ENCODE measurements around the gene LTBP1. TPM values are rescaled to one million over a fixed set of nuclear protein-coding genes. Genes with fewer than 3 reads are reported as not detected.

The LTBP1 gene, protein sequence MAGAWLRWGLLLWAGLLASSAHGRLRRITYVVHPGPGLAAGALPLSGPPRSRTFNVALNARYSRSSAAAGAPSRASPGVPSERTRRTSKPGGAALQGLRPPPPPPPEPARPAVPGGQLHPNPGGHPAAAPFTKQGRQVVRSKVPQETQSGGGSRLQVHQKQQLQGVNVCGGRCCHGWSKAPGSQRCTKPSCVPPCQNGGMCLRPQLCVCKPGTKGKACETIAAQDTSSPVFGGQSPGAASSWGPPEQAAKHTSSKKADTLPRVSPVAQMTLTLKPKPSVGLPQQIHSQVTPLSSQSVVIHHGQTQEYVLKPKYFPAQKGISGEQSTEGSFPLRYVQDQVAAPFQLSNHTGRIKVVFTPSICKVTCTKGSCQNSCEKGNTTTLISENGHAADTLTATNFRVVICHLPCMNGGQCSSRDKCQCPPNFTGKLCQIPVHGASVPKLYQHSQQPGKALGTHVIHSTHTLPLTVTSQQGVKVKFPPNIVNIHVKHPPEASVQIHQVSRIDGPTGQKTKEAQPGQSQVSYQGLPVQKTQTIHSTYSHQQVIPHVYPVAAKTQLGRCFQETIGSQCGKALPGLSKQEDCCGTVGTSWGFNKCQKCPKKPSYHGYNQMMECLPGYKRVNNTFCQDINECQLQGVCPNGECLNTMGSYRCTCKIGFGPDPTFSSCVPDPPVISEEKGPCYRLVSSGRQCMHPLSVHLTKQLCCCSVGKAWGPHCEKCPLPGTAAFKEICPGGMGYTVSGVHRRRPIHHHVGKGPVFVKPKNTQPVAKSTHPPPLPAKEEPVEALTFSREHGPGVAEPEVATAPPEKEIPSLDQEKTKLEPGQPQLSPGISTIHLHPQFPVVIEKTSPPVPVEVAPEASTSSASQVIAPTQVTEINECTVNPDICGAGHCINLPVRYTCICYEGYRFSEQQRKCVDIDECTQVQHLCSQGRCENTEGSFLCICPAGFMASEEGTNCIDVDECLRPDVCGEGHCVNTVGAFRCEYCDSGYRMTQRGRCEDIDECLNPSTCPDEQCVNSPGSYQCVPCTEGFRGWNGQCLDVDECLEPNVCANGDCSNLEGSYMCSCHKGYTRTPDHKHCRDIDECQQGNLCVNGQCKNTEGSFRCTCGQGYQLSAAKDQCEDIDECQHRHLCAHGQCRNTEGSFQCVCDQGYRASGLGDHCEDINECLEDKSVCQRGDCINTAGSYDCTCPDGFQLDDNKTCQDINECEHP (N-terminal part only)
- total RNA-seq (2016; rRNA removed; fragmentation: Illumina TruSeq; extraction: Trizol), result 0.22 and 0.34 TPM in 2 replicates
- 0.26 TPM in 1 of 2 replicates, not detected in the other for total RNA-seq (2016; cell fraction: cytosol; rRNA removed; fragmentation: Illumina TruSeq; extraction: Trizol; ENCODE audit: low read depth)
- total RNA-seq (2016; cell fraction: insoluble cytoplasmic fraction; rRNA removed; fragmentation: Illumina TruSeq; extraction: Trizol), result 0.18 and 0.39 TPM in 2 replicates
- 0.03 and 0.10 TPM in 2 replicates for total RNA-seq (2016; cell fraction: membrane; rRNA removed; fragmentation: Illumina TruSeq; extraction: Trizol)
- 0.37 and 0.38 TPM in 2 replicates for total RNA-seq (2016; cell fraction: nucleus; rRNA removed; fragmentation: Illumina TruSeq; extraction: Trizol)
- polyA plus RNA-seq (2011; rRNA removed), result 0.12 and 0.16 TPM in 2 replicates
- polyA plus RNA-seq (2011; cell fraction: cytosol; rRNA removed), result 0.15 and 0.21 TPM in 2 replicates
- polyA plus RNA-seq (2011; cell fraction: nucleus; rRNA removed), result 0.14 and 0.19 TPM in 2 replicates
- polyA plus RNA-seq (2012), result 0.04 and 0.27 TPM in 2 replicates
- 0.03 TPM in 1 of 2 replicates, not detected in the other for polyA plus RNA-seq (2016; cell fraction: cytosol; fragmentation: Illumina TruSeq; extraction: Trizol; ENCODE audit: low read depth)
- 0.22 and 0.27 TPM in 2 replicates for polyA plus RNA-seq (2016; cell fraction: insoluble cytoplasmic fraction; fragmentation: Illumina TruSeq; extraction: Trizol; ENCODE audit: low read depth)
- polyA plus RNA-seq (2016; cell fraction: membrane; fragmentation: Illumina TruSeq; extraction: Trizol; ENCODE audit: low read depth), result not detected in 2 replicates
- polyA plus RNA-seq (2016; cell fraction: nucleus; fragmentation: Illumina TruSeq; extraction: Trizol; ENCODE audit: insufficient read depth, low read depth), result 0.26 and 0.40 TPM in 2 replicates
- polyA minus RNA-seq (2011; rRNA and poly(A)+ RNA removed; ENCODE audit: low replicate concordance), result 0.23 and 0.28 TPM in 2 replicates
- polyA minus RNA-seq (2011; cell fraction: cytosol; rRNA and poly(A)+ RNA removed), result 0.30 TPM in 1 of 2 replicates, not detected in the other
- 0.75 and 1.0 TPM in 2 replicates for polyA minus RNA-seq (2011; cell fraction: nucleus; rRNA and poly(A)+ RNA removed)
- Bru-seq, nascent RNA, result percentile 16 among the genes with signal in this experiment
- BruChase-seq, experiment 1, labeled RNA remaining after a 6-hour chase, result percentile 12 among the genes with signal in this experiment
- BruChase-seq, experiment 2, labeled RNA remaining after a 2-hour chase, result percentile 14 among the genes with signal in this experiment
- long read RNA-seq, experiment 1, result 0 reads
- long read RNA-seq, experiment 2, result 0 reads

DNA sequence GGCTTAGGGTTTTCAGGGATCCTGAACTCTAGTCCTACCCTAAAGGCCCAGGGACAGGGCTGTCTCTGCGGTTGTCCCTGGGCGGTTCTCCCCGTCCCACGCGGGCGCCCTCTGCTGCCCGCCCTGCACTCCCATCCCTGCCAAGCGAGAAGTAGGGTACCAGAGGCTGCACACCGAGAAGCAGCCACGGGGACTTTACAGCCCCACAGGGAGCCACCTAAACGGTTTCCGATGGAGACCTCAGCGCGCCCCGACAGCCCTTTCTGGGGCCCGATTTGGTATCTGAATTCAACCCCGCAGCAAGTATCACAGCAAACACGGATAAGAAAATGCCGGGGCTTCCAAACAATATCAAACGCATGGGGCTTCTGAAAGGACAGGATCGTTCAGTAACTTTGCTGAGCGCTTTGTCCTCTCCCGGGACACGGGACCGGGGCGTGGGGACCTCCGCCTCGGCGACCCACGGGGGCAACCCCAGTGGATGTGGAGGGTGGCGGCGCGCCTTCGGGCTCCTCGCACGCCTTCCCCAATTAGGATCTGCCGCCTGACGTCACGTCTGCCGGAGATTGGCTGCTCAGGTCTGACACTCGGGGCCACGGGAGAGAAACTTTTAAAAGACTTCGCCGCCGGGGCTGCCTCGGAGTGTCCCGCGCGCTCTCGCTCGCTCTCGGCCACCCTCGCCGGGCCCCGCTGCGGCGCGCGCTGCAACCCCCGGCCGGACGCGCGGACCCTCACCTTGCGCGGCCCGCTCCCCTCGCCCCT, at the start of gene LTBP1:
Gene LTBP1 (plus strand): TSS at position 640 of the 762 bp plus-strand sequence. CDS start 372 bp downstream, outside the sequence.
- Histone ChIP-seq H4K20me1 (ENCODE audit: insufficient read depth, low read length) (no peaks in the 10 kb centered on the region), H3K9ac (ENCODE audit: insufficient read depth, low read depth, low read length) (no peak within 1 kb of the TSS), H2AFZ (ENCODE audit: low read length) (no peak within 1 kb of the TSS), H3K27me3 (ENCODE audit: control insufficient read depth in 1 of 2, insufficient read depth in 2 of 2, low read length in 2 of 2) (peaks cover 6 to 35% of the 10 kb centered on the region in 2 experiments; a peak in 4 of 5 replicates), H3K27ac (ENCODE audit: extremely low read length, insufficient read depth, low read length) (no peak within 1 kb of the TSS), H3K79me2 (ENCODE audit: insufficient read depth, low read length) (no peaks in the 10 kb centered on the region), H3K4me2 (ENCODE audit: low read depth, low read length) (peak within 1 kb of the TSS; percentile 90), H3K36me3 (replicated peaks in 1 of 2; ENCODE audit: control insufficient read depth in 1 of 2, insufficient read depth in 2 of 2, low read length in 2 of 2) (no peaks in the 10 kb centered on the region), H3K9me3 (ENCODE audit: low read length) (no peaks in the 10 kb centered on the region), H3K4me1 (ENCODE audit: insufficient read depth, low read length) (no peaks in the 10 kb centered on the region), H3K4me3 (replicated peaks in 1 of 3; ENCODE audit: insufficient read depth in 1 of 3, low read depth in 2 of 3, low read length in 3 of 3) (peak within 1 kb of the TSS; percentile 27 to 72 (median 54))
- CTCF ChIA-PET (ENCODE audit: low intra/inter-chr PET ratio, low total read pairs), result interaction anchor here (3.6 kb wide), 1 partner anchor 174 kb away, joined by 27 read pairs; no protein-coding TSS in a partner anchor
- in situ Hi-C loops (cut with HindIII; ENCODE audit: extremely low pct_ligation_motif_present, low pct_unique_long_range_greater_than_20kb) (loop anchor here (5.0 to 10.0 kb wide), 2 partner anchors 174 to 392 kb away; no protein-coding TSS in a partner anchor), intact Hi-C loops (cut with micrococcal nuclease; ENCODE audit: unreplicated experiment) (loop anchor here (1.0 to 5.0 kb wide), 4 partner anchors 174 to 636 kb away; no protein-coding TSS in a partner anchor)
- FAIRE-seq (peak; percentile 4), ATAC-seq (peak; percentile 96), DNase-seq (ENCODE audit: low spot score) (peak; percentile 42)
- WGBS (ENCODE audit: low lambda C conversion rate), result 7% methylated on average over 47 of the region's 68 CpGs
- BruUV-seq (replicated peaks), result no TSS peak
- POLR2A ChIA-PET, result no interaction called here
- TF ChIP-seq HOXA9 (CRISPR knock-in tag; IDR thresholded peaks at IDR 0.05; ENCODE audit: borderline replicate concordance) (no peak), ZZZ3 (CRISPR knock-in tag; IDR thresholded peaks at IDR 0.05; ENCODE audit: borderline replicate concordance) (no peak), SIX1 (CRISPR knock-in tag; IDR thresholded peaks at IDR 0.05; ENCODE audit: borderline replicate concordance) (no peak), MED13 (CRISPR knock-in tag; IDR thresholded peaks at IDR 0.05) (no peak)
- TF ChIP-seq, protein P1, sequence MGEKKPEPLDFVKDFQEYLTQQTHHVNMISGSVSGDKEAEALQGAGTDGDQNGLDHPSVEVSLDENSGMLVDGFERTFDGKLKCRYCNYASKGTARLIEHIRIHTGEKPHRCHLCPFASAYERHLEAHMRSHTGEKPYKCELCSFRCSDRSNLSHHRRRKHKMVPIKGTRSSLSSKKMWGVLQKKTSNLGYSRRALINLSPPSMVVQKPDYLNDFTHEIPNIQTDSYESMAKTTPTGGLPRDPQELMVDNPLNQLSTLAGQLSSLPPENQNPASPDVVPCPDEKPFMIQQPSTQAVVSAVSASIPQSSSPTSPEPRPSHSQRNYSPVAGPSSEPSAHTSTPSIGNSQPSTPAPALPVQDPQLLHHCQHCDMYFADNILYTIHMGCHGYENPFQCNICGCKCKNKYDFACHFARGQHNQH (CRISPR knock-in tag; IDR thresholded peaks at IDR 0.05), result no peak
- TF ChIP-seq, protein P2, sequence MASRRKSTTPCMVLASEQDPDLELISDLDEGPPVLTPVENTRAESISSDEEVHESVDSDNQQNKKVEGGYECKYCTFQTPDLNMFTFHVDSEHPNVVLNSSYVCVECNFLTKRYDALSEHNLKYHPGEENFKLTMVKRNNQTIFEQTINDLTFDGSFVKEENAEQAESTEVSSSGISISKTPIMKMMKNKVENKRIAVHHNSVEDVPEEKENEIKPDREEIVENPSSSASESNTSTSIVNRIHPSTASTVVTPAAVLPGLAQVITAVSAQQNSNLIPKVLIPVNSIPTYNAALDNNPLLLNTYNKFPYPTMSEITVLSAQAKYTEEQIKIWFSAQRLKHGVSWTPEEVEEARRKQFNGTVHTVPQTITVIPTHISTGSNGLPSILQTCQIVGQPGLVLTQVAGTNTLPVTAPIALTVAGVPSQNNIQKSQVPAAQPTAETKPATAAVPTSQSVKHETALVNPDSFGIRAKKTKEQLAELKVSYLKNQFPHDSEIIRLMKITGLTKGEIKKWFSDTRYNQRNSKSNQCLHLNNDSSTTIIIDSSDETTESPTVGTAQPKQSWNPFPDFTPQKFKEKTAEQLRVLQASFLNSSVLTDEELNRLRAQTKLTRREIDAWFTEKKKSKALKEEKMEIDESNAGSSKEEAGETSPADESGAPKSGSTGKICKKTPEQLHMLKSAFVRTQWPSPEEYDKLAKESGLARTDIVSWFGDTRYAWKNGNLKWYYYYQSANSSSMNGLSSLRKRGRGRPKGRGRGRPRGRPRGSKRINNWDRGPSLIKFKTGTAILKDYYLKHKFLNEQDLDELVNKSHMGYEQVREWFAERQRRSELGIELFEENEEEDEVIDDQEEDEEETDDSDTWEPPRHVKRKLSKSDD (CRISPR knock-in tag; IDR thresholded peaks at IDR 0.05; ENCODE audit: low read depth), result no peak
- TF ChIP-seq, protein P3, sequence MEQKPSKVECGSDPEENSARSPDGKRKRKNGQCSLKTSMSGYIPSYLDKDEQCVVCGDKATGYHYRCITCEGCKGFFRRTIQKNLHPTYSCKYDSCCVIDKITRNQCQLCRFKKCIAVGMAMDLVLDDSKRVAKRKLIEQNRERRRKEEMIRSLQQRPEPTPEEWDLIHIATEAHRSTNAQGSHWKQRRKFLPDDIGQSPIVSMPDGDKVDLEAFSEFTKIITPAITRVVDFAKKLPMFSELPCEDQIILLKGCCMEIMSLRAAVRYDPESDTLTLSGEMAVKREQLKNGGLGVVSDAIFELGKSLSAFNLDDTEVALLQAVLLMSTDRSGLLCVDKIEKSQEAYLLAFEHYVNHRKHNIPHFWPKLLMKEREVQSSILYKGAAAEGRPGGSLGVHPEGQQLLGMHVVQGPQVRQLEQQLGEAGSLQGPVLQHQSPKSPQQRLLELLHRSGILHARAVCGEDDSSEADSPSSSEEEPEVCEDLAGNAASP (CRISPR knock-in tag; IDR thresholded peaks at IDR 0.05; ENCODE audit: borderline replicate concordance), result no peak

Data from HepG2 (cell line).